Activated CD8-positive, alpha-beta T cell treated with anti-CD3 and anti-CD28 coated beads, Interleukin-2, amount 10 ng/mL, durations not matched to agents 7 days and 5 days (primary cell): ENCODE results near the gene MACROD2. TPM values are rescaled to one million over a fixed set of nuclear protein-coding genes. Genes with fewer than 3 reads are reported as not detected.

ENCODE experiments used
- ATAC-seq: fragments of 150-1000 bp; cut with Tn5 transposase; one replicate; pipeline ENCODE4 v1.10.0; 2021; ENCODE audit warnings: moderate library complexity
- CTCF ChIA-PET: fragments of 350-600 bp; sonication (Branson Sonifier 250); formaldehyde crosslinking; loops from one replicate; lab custom pipeline; 2021; ENCODE audit warnings: antibody characterized with exemption; lab: Charles Lee
- POLR2A ChIA-PET: fragments of 350-600 bp; sonication (Branson Sonifier 250); formaldehyde crosslinking; loops from one replicate; lab custom pipeline; 2021; ENCODE audit warnings: antibody characterized with exemption; lab: Charles Lee
- DNase-seq: peaks from one replicate; pipeline ENCODE4 v3.0.0-alpha.2; 2020
- H3K27ac Mint-ChIP-seq: one replicate; pipeline ENCODE4 v1.8.0; 2021; ENCODE audit warnings: mild to moderate bottlenecking, mixed read lengths
- H3K27me3 Mint-ChIP-seq: one replicate; pipeline ENCODE4 v1.8.0; 2021; ENCODE audit warnings: low read depth, mixed read lengths
- H3K36me3 Mint-ChIP-seq: one replicate; pipeline ENCODE4 v1.8.0; 2021; ENCODE audit warnings: low read depth, mixed read lengths
- H3K4me1 Mint-ChIP-seq: one replicate; pipeline ENCODE4 v1.8.0; 2021; ENCODE audit warnings: low read depth, mixed read lengths
- H3K4me3 Mint-ChIP-seq: one replicate; pipeline ENCODE4 v1.8.0; 2021; ENCODE audit warnings: mild to moderate bottlenecking, mixed read lengths
- H3K9me3 Mint-ChIP-seq: one replicate; pipeline ENCODE4 v1.8.0; 2022; ENCODE audit warnings: mixed read lengths; ENCODE audit not compliant: insufficient read depth
- total RNA-seq, 2 experiments: library from RNA; stranded (reverse); gene quantifications; one replicate each; pipeline ENCODE4 v1.2.3, GENCODE V29; 2021

MACROD2 gene
- total RNA-seq, 2 experiments from 2014 or later: 0.08 TPM; not detected in 1

- Mint-ChIP-seq H3K4me3 (no peak overlapping the region), H3K4me1 (no peaks in the 10 kb centered on the region), H3K27ac (no peak overlapping the region), H3K36me3 (no peaks in the 10 kb centered on the region), H3K27me3 (no peaks in the 10 kb centered on the region), H3K9me3 (peaks cover 3% of the 10 kb centered on the region)
- no peak for ATAC-seq
- DNase-seq: no peak
- ChIA-PET POLR2A (no interaction called here), CTCF (no interaction called here)
Observed at GRCh38 chr20:15742087-15742486, 1746.8 kb downstream of the MACROD2 start.

GRCh38 chr20:15742627-15743026 is 1747.3 kb downstream of the MACROD2 start:
- CTCF ChIA-PET: no interaction called here
- H3K27ac Mint-ChIP-seq: no peak overlapping the region

GRCh38 chr20:15756002-15756753 is 1760.9 kb downstream of the MACROD2 start:
- POLR2A ChIA-PET: no interaction called here
- CTCF ChIA-PET: no interaction called here
- Mint-ChIP-seq H3K27me3 (no peaks in the 10 kb centered on the region), H3K36me3 (no peaks in the 10 kb centered on the region), H3K27ac (no peak overlapping the region), H3K4me1 (no peaks in the 10 kb centered on the region), H3K9me3 (no peaks in the 10 kb centered on the region), H3K4me3 (no peak overlapping the region)
- DNase-seq (no peak), ATAC-seq (no peak)

More at GRCh38 chr20:15742627-15743026, 1747.3 kb downstream of the MACROD2 start:
- POLR2A ChIA-PET: no interaction called here
- H3K27me3 Mint-ChIP-seq: no peaks in the 10 kb centered on the region
- H3K36me3 Mint-ChIP-seq: no peaks in the 10 kb centered on the region
- no peak overlapping the region for H3K4me3 Mint-ChIP-seq
- DNase-seq: no peak
- H3K4me1 Mint-ChIP-seq: no peaks in the 10 kb centered on the region
- ATAC-seq: no peak
- peaks cover 6% of the 10 kb centered on the region for H3K9me3 Mint-ChIP-seq

GRCh38 chr20:15756754-15757115 is 1761.4 kb downstream of the MACROD2 start:
- Mint-ChIP-seq H3K27me3 (no peaks in the 10 kb centered on the region), H3K4me3 (no peak overlapping the region), H3K27ac (no peak overlapping the region), H3K9me3 (no peaks in the 10 kb centered on the region), H3K4me1 (no peaks in the 10 kb centered on the region), H3K36me3 (no peaks in the 10 kb centered on the region)
- ATAC-seq: no peak
- CTCF ChIA-PET: no interaction called here
- POLR2A ChIA-PET: no interaction called here
- DNase-seq: no peak

GRCh38 chr20:15759594-15759993 is 1764.3 kb downstream of the MACROD2 start:
- Mint-ChIP-seq H3K27ac (no peak overlapping the region), H3K9me3 (no peaks in the 10 kb centered on the region), H3K4me3 (no peak overlapping the region), H3K27me3 (no peaks in the 10 kb centered on the region), H3K36me3 (no peaks in the 10 kb centered on the region), H3K4me1 (no peaks in the 10 kb centered on the region)
- ATAC-seq (no peak), DNase-seq (no peak)
- POLR2A ChIA-PET: no interaction called here
- CTCF ChIA-PET: no interaction called here

- ChIA-PET CTCF (no interaction called here), POLR2A (no interaction called here)
- no peaks in the 10 kb centered on the region for H3K36me3 Mint-ChIP-seq
- H3K9me3 Mint-ChIP-seq: peaks cover 1% of the 10 kb centered on the region
- no peaks in the 10 kb centered on the region for H3K4me1 Mint-ChIP-seq
- no peak for ATAC-seq
- no peak overlapping the region for H3K4me3 Mint-ChIP-seq
- no peak overlapping the region for H3K27ac Mint-ChIP-seq
- no peaks in the 10 kb centered on the region for H3K27me3 Mint-ChIP-seq
- DNase-seq: no peak
Observed at GRCh38 chr20:15760001-15760621, 1764.8 kb downstream of the MACROD2 start.

GRCh38 chr20:15763366-15763765 is 1768.0 kb downstream of the MACROD2 start:
- Mint-ChIP-seq H3K27ac (no peak overlapping the region), H3K9me3 (peaks cover 10% of the 10 kb centered on the region), H3K4me1 (no peaks in the 10 kb centered on the region), H3K36me3 (no peaks in the 10 kb centered on the region), H3K27me3 (no peaks in the 10 kb centered on the region), H3K4me3 (no peak overlapping the region)
- CTCF ChIA-PET: no interaction called here
- DNase-seq: no peak
- no peak for ATAC-seq
- POLR2A ChIA-PET: no interaction called here

GRCh38 chr20:15767586-15767985 is 1772.3 kb downstream of the MACROD2 start:
- POLR2A ChIA-PET: no interaction called here
- Mint-ChIP-seq H3K4me3 (no peak overlapping the region), H3K36me3 (no peaks in the 10 kb centered on the region), H3K27ac (no peak overlapping the region), H3K27me3 (no peaks in the 10 kb centered on the region), H3K9me3 (peaks cover 10% of the 10 kb centered on the region), H3K4me1 (no peaks in the 10 kb centered on the region)
- CTCF ChIA-PET: no interaction called here
- DNase-seq (no peak), ATAC-seq (no peak)

- Mint-ChIP-seq H3K4me3 (no peak overlapping the region), H3K27ac (no peak overlapping the region), H3K27me3 (no peaks in the 10 kb centered on the region), H3K36me3 (no peaks in the 10 kb centered on the region), H3K9me3 (peaks cover 10% of the 10 kb centered on the region), H3K4me1 (no peaks in the 10 kb centered on the region)
- DNase-seq (no peak), ATAC-seq (no peak)
- ChIA-PET POLR2A (no interaction called here), CTCF (no interaction called here)
Observed at GRCh38 chr20:15767999-15768741, 1772.9 kb downstream of the MACROD2 start.

- H3K36me3 Mint-ChIP-seq: no peaks in the 10 kb centered on the region
- H3K9me3 Mint-ChIP-seq: no peaks in the 10 kb centered on the region
Observed at GRCh38 chr20:15772826-15773225, 1777.5 kb downstream of the MACROD2 start.

GRCh38 chr20:15774926-15775325 is 1779.6 kb downstream of the MACROD2 start:
- Mint-ChIP-seq H3K4me3 (no peak overlapping the region), H3K9me3 (no peaks in the 10 kb centered on the region), H3K4me1 (no peaks in the 10 kb centered on the region), H3K27ac (no peak overlapping the region), H3K36me3 (no peaks in the 10 kb centered on the region), H3K27me3 (no peaks in the 10 kb centered on the region)
- ATAC-seq (no peak), DNase-seq (no peak)
- ChIA-PET CTCF (no interaction called here), POLR2A (no interaction called here)

More at GRCh38 chr20:15772826-15773225, 1777.5 kb downstream of the MACROD2 start:
- Mint-ChIP-seq H3K27ac (no peak overlapping the region), H3K27me3 (no peaks in the 10 kb centered on the region), H3K4me3 (no peak overlapping the region), H3K4me1 (no peaks in the 10 kb centered on the region)
- ChIA-PET POLR2A (no interaction called here), CTCF (no interaction called here)
- DNase-seq (no peak), ATAC-seq (no peak)

GRCh38 chr20:15776770-15777466 is 1781.6 kb downstream of the MACROD2 start:
- Mint-ChIP-seq H3K9me3 (no peaks in the 10 kb centered on the region), H3K4me3 (no peak overlapping the region), H3K4me1 (no peaks in the 10 kb centered on the region), H3K27me3 (no peaks in the 10 kb centered on the region), H3K36me3 (no peaks in the 10 kb centered on the region), H3K27ac (no peak overlapping the region)
- DNase-seq: no peak
- POLR2A ChIA-PET: no interaction called here
- CTCF ChIA-PET: no interaction called here
- ATAC-seq: no peak
